Measurements from ENCODE around the gene NSRP1.
"Not testable (repeated sequence)": the region's sequence is repeated elsewhere in the genome, so short reads cannot be mapped to it uniquely, and the experiment has no call there.

NSRP1 gene

DNA sequence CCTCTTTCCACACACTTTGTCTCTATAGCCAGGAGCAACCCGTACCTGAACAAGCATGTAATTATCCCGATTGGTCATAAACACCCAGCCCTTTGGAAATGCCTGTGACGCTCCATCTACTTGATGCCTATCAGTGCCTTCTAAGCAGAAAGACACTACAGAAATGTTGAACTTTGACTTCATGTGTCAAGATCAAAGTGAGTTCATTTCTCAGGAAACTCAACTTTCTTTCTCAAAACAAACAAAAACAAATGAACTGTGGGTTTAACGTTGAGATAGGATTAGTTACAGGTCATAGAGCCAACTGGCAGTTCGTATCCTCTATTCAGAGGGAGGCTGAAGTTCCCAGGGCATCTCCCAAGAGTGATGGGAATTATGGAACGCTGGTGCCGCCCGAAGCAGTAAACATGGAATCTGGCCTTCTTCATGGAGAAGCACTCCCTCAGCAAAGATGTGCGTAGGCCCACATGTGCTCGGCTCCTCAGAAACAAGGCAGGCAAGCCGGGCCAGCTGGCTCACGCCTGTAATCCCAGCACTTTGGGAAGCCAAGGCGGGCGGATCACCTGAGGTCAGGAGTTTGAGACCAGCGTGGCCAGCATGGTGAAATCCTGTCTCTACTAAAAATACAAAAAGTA lies 109.4 kb downstream of the NSRP1 start:
- TF ChIP-seq, protein P1, sequence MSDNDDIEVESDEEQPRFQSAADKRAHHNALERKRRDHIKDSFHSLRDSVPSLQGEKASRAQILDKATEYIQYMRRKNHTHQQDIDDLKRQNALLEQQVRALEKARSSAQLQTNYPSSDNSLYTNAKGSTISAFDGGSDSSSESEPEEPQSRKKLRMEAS (IDR thresholded peaks at IDR 0.05; ENCODE audit: low read depth, low read length) = no peak
- TF ChIP-seq, protein P2, sequence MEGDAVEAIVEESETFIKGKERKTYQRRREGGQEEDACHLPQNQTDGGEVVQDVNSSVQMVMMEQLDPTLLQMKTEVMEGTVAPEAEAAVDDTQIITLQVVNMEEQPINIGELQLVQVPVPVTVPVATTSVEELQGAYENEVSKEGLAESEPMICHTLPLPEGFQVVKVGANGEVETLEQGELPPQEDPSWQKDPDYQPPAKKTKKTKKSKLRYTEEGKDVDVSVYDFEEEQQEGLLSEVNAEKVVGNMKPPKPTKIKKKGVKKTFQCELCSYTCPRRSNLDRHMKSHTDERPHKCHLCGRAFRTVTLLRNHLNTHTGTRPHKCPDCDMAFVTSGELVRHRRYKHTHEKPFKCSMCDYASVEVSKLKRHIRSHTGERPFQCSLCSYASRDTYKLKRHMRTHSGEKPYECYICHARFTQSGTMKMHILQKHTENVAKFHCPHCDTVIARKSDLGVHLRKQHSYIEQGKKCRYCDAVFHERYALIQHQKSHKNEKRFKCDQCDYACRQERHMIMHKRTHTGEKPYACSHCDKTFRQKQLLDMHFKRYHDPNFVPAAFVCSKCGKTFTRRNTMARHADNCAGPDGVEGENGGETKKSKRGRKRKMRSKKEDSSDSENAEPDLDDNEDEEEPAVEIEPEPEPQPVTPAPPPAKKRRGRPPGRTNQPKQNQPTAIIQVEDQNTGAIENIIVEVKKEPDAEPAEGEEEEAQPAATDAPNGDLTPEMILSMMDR (IDR thresholded peaks at IDR 0.05; ENCODE audit: low read depth, low read length) = no peak
- TF ChIP-seq MYC (IDR thresholded peaks at IDR 0.05; ENCODE audit: low read depth, low read length) (no peak), POLR2A (IDR thresholded peaks at IDR 0.05; ENCODE audit: extremely low read depth, insufficient read length) (no peak)
- no peak for DNase-seq (ENCODE audit: low read depth)
- no peak overlapping the region for H3K4me3 ChIP-seq (ENCODE audit: low read depth, low read length)

DNA sequence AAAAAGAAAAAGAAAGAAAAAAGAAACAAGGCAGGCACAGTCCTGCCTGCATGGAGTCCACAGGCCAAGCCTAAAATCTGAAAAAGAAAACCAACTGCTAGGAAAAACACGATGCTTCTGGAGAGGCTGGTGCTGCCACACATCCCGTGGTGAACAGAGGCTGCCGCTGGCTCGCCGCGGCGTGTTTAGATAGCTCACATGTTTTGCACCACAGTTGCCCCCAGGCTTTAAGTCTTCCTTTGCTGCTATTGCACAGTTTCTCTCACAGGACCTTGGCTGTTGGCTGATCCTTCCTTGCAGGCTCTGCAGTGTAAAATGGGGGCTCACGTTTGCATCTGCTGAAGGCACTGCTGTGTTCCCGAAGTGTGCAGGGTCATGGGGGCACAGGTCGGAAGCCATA lies 110.3 kb downstream of the NSRP1 start:
- H3K4me3 ChIP-seq (ENCODE audit: low read depth, low read length) = no peak overlapping the region
- TF ChIP-seq MYC (IDR thresholded peaks at IDR 0.05; ENCODE audit: low read depth, low read length) (no peak), POLR2A (IDR thresholded peaks at IDR 0.05; ENCODE audit: extremely low read depth, insufficient read length) (no peak)
- TF ChIP-seq, protein P2 (IDR thresholded peaks at IDR 0.05; ENCODE audit: low read depth, low read length) = no peak
- TF ChIP-seq, protein P1 (IDR thresholded peaks at IDR 0.05; ENCODE audit: low read depth, low read length) = no peak

DNA sequence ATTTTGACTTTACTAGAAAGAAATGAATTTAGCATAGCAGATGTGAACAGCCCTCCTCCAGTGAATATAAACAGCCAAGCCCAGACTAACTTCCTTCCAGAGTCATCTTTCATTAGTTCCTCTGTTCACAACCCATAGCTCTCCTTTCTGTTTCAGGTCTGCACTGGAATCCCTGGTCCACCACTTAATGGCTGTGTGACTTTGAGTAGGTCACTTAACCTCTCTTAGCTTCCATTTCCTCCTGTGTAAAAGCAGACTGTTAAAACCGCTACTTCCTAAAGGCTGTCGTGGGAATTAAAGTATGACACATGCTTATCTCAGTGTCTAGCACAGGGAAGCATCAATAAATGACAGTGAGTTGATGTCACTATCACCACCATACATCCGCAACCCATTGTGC lies 111.4 kb downstream of the NSRP1 start:
- DNase-seq (ENCODE audit: low read depth) = no peak
- no peak overlapping the region for H3K4me3 ChIP-seq (ENCODE audit: low read depth, low read length)

More for the DNA sequence above, 110.3 kb downstream of the NSRP1 start:
- DNase-seq (ENCODE audit: low read depth) = no peak

DNA sequence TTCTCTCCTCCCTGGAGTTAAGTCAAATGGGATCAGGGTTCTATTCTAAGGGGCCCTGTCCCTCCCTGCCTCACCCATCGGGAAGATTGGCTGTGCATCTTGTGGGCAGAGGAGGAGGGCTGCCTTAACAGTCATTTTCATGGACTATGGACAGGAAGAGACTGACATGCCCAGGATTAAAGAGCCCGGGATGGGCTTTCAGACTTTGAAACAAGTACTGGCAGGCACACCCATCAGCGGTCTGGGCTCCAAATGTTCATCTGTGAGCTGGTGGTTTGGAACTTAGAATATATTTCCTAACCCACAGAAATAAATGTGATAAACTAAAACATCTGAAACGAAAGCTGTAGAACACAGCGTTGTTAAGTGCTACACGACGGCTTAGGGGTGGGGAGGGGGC lies 112.4 kb downstream of the NSRP1 start:
- DNase-seq (ENCODE audit: low read depth) = no peak
- TF ChIP-seq POLR2A (IDR thresholded peaks at IDR 0.05; ENCODE audit: extremely low read depth, insufficient read length) (no peak), MYC (IDR thresholded peaks at IDR 0.05; ENCODE audit: low read depth, low read length) (no peak)
- TF ChIP-seq, protein P1 (IDR thresholded peaks at IDR 0.05; ENCODE audit: low read depth, low read length) = no peak
- TF ChIP-seq, protein P2 (IDR thresholded peaks at IDR 0.05; ENCODE audit: low read depth, low read length) = no peak
- H3K4me3 ChIP-seq (ENCODE audit: low read depth, low read length) = no peak overlapping the region

More for the DNA sequence above, 111.4 kb downstream of the NSRP1 start:
- TF ChIP-seq, protein P1 (IDR thresholded peaks at IDR 0.05; ENCODE audit: low read depth, low read length) = no peak
- TF ChIP-seq, protein P2 (IDR thresholded peaks at IDR 0.05; ENCODE audit: low read depth, low read length) = no peak
- TF ChIP-seq MYC (IDR thresholded peaks at IDR 0.05; ENCODE audit: low read depth, low read length) (no peak), POLR2A (IDR thresholded peaks at IDR 0.05; ENCODE audit: extremely low read depth, insufficient read length) (no peak)

DNA sequence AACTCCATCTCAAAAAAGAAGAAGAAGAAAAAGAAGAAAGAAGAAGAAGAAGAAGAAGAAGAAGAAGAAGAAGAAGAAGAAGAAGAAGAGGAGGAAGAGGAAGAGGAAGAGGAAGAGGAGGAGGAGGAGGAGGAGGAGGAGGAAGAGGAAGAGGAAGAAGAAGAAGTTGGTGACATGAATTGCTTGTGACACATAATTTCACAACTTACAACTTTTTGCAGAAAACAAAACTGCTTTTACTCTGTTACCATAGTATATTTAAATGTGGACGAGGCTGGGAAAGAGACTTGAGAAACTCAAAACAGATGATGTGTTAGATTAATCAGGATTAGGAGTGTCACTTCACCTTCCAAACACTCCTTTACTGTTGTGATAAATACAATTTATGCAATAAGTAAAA lies 113.4 kb downstream of the NSRP1 start:
- not testable (repeated sequence) for H3K4me3 ChIP-seq (ENCODE audit: low read depth, low read length)

DNA sequence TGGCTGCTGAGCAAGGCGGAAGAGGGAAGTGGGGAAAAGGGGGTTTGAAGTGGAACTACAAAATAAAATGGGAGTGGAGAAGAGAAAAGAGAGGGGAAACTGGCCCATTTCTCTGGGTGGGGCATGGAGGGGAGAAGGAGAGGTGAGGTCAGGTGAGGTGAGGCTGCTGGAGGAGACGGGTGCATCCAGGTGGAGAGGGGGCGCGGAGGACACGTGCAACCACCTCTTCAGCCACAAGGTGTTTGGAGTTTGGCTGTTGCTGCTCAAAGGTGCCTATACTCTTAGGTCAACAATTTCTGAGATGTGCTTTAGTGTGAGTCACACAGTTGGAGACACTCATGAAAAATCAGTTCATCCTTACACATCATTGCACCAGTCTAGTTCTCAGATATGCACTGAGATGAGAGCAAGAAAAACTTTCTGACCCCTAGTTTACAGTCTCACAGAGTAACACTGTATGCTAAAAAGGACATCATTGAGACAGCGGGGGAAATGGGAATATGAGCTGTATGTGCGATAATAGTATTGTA lies 114.0 kb downstream of the NSRP1 start:
- TF ChIP-seq, protein P2 (IDR thresholded peaks at IDR 0.05; ENCODE audit: low read depth, low read length) = no peak
- TF ChIP-seq POLR2A (IDR thresholded peaks at IDR 0.05; ENCODE audit: extremely low read depth, insufficient read length) = no peak
- TF ChIP-seq MYC (IDR thresholded peaks at IDR 0.05; ENCODE audit: low read depth, low read length) = no peak
- TF ChIP-seq, protein P1 (IDR thresholded peaks at IDR 0.05; ENCODE audit: low read depth, low read length) = no peak
- H3K4me3 ChIP-seq (ENCODE audit: low read depth, low read length) = no peak overlapping the region
- DNase-seq (ENCODE audit: low read depth) = no peak

More for the DNA sequence above, 113.4 kb downstream of the NSRP1 start:
- not testable (repeated sequence) for DNase-seq (ENCODE audit: low read depth)
